Hematopoietic multipotent progenitor cell (in vitro differentiated cells): ENCODE results near the gene GPAT3. TPM values are rescaled to one million over a fixed set of nuclear protein-coding genes. Genes with fewer than 3 reads are reported as not detected.
"Not testable (repeated sequence)": the region's sequence is repeated elsewhere in the genome, so short reads cannot be mapped to it uniquely, and the experiment has no call there.

Source experiments
- DNase-seq, 3 donors: peaks; one replicate each; pipeline ENCODE4 v3.0.0-alpha.2; 2011 to 2015; ENCODE audit warnings: low read depth in 2 of 3, low spot score in 2 of 3
- total RNA-seq: library from RNA; depleted of rRNA; stranded (reverse); fragments of >200 nt; gene quantifications from one replicate; pipeline ENCODE4 v1.2.3, GENCODE V29; 2012

Gene GPAT3
- total RNA-seq, 1 donor = 19.4 TPM

DNA sequence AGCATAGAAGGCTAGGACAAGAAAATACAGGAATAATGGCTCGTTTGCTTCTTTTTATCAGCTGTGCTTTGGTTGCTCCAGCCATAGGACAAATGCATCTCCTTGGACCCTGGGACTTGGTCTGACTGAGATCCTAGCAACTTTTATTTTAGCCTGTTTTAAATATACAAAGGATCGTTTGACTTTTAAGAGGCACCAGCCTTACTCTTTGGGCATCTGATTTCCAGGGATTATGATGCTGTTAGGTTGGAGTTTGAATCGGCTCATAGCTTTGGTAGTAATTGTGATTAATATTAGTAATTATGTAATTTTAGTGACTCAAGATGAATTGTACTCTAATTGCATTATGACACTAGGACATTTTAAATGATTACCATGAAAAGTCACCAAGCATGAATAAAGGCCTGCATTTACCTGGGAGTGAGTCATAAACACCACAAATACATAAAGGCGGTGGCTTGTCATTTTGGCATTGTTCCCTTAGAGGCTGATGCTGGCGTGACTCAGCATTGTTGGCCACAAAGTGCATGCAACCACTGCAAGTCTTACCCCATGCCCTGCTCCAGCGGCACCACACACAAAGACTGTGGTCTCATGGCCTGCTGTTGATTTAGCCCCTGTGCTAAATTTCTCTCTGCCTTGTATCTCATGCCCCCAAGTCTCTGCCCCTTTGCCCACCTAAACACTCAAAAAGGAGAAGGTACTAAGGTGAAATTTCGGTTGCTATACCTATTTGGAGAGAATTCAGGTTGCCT is 12.4 kb downstream of the GPAT3 start:
- peak in 2 of 3 donors; percentile 94 to 98 for DNase-seq

- DNase-seq = no peak
These were observed 16.2 kb downstream of the GPAT3 start for GRCh38 chr4:83552083-83552482.

- DNase-seq = peak in 2 of 3 donors; percentile 48 to 51
These were observed 17.0 kb downstream of the GPAT3 start for GRCh38 chr4:83552924-83553323.

DNA sequence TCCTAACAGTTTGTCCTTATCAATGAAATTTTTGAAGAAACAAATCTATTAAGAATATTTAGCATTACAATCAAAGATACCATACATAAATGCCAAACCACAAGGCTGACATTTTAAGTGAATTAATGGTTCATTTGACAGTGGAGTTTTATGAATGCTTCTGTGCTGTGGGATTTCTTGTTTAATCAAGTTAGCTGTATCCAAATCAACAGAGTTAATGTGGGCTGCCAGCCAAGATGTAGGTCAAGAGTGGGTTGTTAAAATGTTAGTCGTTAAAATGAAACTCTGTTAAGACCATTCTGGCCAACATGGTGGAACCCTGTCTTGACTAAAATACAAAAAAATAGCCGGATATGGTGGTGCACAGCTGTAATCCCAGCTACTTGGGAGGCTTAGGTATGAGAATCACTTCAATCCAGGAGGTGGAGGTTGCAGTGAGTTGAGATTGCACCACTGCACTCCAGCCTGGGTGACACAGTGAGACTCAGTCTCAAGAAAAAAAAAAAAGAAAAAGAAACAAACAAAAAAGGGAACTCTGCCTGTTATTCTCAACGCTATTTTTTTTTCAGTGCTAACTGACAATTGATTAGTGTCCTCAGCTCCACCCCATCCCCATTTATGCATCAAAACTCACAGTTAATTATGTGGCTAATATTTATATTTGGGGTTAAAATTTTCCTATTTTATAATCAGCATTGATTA is 20.2 kb downstream of the GPAT3 start:
- DNase-seq = peak in 1 of 3 donors; percentile 61

DNA sequence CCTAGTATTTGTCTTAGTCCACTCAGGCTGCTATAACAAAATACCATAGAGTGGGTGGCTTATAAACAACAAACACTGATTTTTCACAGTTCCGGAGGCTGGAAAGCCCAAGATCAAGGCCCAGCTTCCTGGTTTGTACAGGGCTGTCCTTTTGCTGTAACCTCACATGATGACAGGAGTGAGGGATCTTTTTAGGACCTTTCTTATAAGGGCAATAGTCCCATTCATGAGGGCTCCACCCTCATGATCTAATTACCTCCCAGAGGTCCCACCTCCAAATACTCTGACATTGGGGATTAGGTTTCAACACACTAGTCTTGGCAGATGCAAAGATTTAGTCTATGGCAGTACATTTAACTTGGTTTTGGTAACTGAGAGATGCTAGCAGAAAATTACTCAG is 20.9 kb downstream of the GPAT3 start:
- DNase-seq = no peak

DNA sequence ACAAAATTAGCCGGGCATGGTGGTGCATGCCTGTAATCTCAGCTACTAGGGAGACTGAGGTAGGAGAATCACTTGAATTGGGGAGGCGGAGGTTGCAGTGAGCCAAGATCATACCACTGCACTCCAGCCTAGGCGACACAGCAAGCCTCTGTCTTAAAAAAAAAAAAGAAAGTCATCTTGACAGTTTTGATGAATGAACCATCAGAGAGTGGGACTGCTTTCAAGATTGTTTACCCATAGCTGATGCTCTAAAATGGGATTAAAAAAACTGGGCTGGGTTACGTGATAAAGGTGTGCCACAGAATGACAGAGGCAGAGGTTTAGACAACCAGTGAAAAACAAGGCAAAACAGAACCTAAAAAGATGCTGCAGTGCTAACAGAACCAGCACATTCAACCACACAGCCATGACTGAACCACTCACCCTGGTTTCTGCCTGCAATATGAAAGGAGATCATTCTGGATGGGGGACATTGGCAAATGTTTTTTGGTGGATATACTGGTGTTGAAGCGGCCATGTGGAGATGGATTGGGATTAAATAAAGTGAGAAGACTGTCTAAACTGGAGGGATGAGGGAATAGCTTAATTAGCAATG is 22.2 kb downstream of the GPAT3 start:
- no peak for DNase-seq

DNA sequence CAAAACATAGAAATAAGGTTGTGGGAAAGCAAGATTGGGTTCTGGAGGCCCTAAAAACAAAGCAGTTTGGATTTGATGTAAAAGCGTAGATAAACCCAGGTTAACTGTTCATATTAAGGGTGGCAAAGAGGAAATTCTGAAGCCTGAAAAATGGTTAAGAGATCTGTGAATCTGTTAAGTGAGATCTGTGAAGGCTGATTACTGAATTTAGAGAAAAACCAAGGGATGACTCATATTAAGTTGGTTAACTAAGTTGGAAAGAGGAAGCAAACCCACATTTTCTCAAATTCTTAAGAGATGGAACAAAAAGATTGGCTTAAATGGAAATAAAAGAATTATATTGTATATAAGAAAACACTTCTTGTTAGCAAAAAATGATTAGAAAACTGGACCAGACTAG is 22.8 kb downstream of the GPAT3 start:
- DNase-seq = peak in 2 of 3 donors; percentile 67 to 87

DNA sequence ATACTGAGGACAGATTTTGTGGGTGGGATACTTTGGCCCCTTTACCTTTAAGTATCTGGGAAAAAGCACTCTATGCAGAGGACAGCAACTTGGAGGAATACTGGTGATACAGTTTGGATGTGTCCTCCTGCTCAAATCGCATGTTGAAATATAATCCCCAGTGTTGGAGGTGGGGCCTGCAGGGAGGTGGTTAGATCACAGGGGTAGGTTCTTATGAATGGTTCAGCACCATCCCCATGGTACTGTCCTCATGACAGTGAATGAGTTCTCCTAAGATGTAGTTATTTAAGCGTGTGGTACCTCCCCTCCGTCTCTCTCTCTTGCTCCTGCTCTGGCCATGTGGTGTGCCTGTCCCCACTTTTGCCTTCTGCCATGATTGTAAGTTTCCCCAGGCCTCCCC is 24.6 kb downstream of the GPAT3 start:
- DNase-seq = no peak

DNA sequence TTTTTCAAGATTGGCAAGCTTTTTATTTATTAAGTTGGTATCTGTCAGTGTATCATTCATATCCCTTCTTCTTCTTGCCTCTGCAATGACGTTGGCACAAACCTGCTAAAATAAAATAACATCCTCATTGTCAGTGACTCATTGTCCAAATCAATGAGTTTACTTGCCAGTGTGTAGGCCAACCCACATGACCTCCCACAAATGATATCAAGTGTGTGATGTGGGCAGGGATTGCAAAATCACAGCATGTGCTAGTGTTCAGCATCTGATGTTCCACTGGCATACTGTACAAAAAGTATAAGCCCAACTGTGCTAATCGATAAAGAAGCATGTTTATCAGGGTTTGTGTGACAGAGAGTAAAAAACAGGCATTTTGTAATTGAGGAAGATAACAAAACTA is 25.5 kb downstream of the GPAT3 start:
- peak in 1 of 3 donors; percentile 28 for DNase-seq

GRCh38 chr4:83563998-83564397 is 28.1 kb downstream of the GPAT3 start:
- DNase-seq = peak in 1 of 3 donors; percentile 48

DNA sequence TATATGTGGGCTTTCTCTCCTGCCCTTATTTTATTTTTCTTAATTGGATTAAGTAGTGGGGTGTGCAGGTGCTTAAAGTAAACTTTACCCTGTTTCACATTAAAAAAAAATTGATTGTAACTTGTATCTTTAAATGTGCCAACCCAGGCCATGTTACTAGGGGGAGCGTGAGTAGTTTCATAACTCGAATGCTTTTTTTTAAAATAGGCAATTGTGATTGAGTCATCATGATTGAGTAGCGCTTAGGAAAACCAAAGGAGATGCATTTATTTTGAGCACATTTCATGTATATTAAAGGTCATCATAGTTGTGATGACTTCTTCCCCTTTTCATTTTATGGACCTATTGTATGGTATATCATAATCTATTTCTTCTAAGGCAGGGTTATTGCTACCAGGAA is 32.2 kb downstream of the GPAT3 start:
- no peak for DNase-seq

GRCh38 chr4:83569429-83569828 is 33.5 kb downstream of the GPAT3 start:
- DNase-seq = no peak

DNA sequence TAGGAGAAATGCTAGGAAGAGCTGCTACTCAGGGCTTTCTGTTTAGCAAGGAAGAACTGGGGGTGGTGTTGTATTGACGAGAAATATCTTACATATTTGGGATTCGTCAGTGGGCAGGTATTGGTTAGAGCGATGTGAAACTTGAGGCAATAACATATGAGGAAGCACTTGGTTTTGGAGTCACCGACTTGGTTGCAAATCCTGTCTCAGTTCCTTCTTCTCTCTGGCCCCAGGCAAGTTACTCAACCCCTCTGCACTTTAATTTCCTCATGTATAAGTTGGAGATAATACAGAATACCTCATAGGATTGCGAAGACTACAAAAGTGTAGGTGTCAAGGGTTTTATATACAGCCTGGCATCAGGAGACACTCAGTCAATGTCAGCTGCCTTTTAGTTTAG is 34.1 kb downstream of the GPAT3 start:
- DNase-seq = peak in 1 of 3 donors; percentile 16

GRCh38 chr4:83572848-83573247 is 36.9 kb downstream of the GPAT3 start:
- DNase-seq = no peak

DNA sequence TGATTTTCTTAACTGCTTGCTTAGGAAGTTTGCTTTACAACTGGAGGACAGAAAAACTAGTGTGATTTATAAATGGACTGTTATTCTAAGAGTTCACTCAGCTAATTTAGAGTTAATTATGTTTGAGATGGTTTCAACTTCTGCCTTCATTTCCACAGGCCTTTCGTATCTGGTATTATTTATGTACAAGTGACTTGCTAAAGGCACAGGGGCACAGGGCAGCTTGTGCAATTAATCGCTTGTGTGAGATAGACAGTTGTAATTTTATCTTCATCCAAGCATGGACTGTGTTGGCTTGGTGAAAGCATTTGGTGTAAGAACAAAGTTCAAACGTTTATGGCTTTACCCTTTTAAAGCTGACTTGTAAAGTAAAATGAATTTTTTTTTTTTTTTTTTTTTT is 38.3 kb downstream of the GPAT3 start:
- no peak for DNase-seq

- not testable (repeated sequence) for DNase-seq
These were observed 40.3 kb downstream of the GPAT3 start for GRCh38 chr4:83576237-83576636.

GRCh38 chr4:83581411-83582288 is 45.7 kb downstream of the GPAT3 start:
- no peak for DNase-seq

- DNase-seq = peak in 2 of 3 donors; percentile 41 to 61
These were observed 46.4 kb downstream of the GPAT3 start for GRCh38 chr4:83582289-83582785.

- DNase-seq = no peak
These were observed 50.1 kb downstream of the GPAT3 start for GRCh38 chr4:83585982-83586508.

GRCh38 chr4:83589279-83589678 is 53.4 kb downstream of the GPAT3 start:
- DNase-seq = no peak
